Non-pigmented ciliary epithelial cell (primary cell): ENCODE data around the gene ITGA5.
A peak's percentile ranks its signal among the peaks of the same experiment; 100 is the strongest.
"Not testable (repeated sequence)": the region's sequence is repeated elsewhere in the genome, so short reads cannot be mapped to it uniquely, and the experiment has no call there.

Source experiments
- DNase-seq: peaks from one replicate; pipeline ENCODE4 v3.0.0-alpha.2; 2010; ENCODE audit warnings: low read depth

The ITGA5 gene

GRCh38 chr12:54370171-54370730 lies 48.8 kb downstream of the ITGA5 start:
- no peak for DNase-seq

GRCh38 chr12:54369597-54370131 lies 49.4 kb downstream of the ITGA5 start:
- no peak for DNase-seq

- peak; percentile 51 for DNase-seq
These were observed 50.1 kb downstream of the ITGA5 start for GRCh38 chr12:54368709-54369596.

GRCh38 chr12:54368025-54368708 lies 50.9 kb downstream of the ITGA5 start:
- no peak for DNase-seq

GRCh38 chr12:54364413-54364812 lies 54.7 kb downstream of the ITGA5 start, which contains the start of gene GPR84:
GPR84 (minus strand) TSS chr12:54364486; CDS start chr12:54363851, 635 bp downstream.
- DNase-seq = no peak

- DNase-seq = no peak
These were observed 55.4 kb downstream of the ITGA5 start for GRCh38 chr12:54363618-54364017.

GRCh38 chr12:54363047-54363446 lies 56.0 kb downstream of the ITGA5 start:
- no peak for DNase-seq

- DNase-seq = peak; percentile 44
These were observed 58.2 kb downstream of the ITGA5 start for GRCh38 chr12:54360717-54361456.

GRCh38 chr12:54359762-54360351 lies 59.2 kb downstream of the ITGA5 start:
- DNase-seq = no peak

GRCh38 chr12:54358945-54359761 lies 59.9 kb downstream of the ITGA5 start:
- DNase-seq = peak; percentile 99

GRCh38 chr12:54358191-54358944 lies 60.7 kb downstream of the ITGA5 start:
- DNase-seq = no peak

- DNase-seq = no peak
These were observed 61.4 kb downstream of the ITGA5 start for GRCh38 chr12:54357506-54358190.

- no peak for DNase-seq
These were observed 62.1 kb downstream of the ITGA5 start for GRCh38 chr12:54356951-54357356.

- DNase-seq = no peak
These were observed 62.8 kb downstream of the ITGA5 start for GRCh38 chr12:54356228-54356627.

- no peak for DNase-seq
These were observed 63.8 kb downstream of the ITGA5 start for GRCh38 chr12:54355104-54355815.

- not testable (repeated sequence) for DNase-seq
These were observed 64.8 kb downstream of the ITGA5 start for GRCh38 chr12:54354271-54354670.

- no peak for DNase-seq
These were observed 65.9 kb downstream of the ITGA5 start for GRCh38 chr12:54352891-54353874.
